SK-MEL-5 (cell line): ENCODE measurements around the gene SLC44A2. TPM values are rescaled to one million over a fixed set of nuclear protein-coding genes. Genes with fewer than 3 reads are reported as not detected.
"Not testable (repeated sequence)": the region's sequence is repeated elsewhere in the genome, so short reads cannot be mapped to it uniquely, and the experiment has no call there.

Experiments used
- DNase-seq: peaks from one replicate; pipeline ENCODE4 v3.0.0-alpha.2; 2016; ENCODE audit warnings: low read depth, low spot score
- in situ Hi-C: cut with HindIII; loops from 2 replicates; pipeline ENCODE4 v1.10.0; 2016; ENCODE audit warnings: low sequenced_read_pairs, high pct_unique_total_duplicates, low pct_unique_long_range_greater_than_20kb
- total RNA-seq: library from RNA; depleted of rRNA; stranded (reverse); fragments of >200 nt; shearing (Covaris generic); gene quantifications from 2 replicates; pipeline ENCODE4 v1.2.3, GENCODE V29; 2014

Gene SLC44A2
- total RNA-seq, 1 experiment from 2014 or later, result 3.1 TPM

GRCh38 chr19:10667867-10668266 lies 42.5 kb downstream of the SLC44A2 start:
- no peak for DNase-seq
- in situ Hi-C loops, result no loop called here

DNA sequence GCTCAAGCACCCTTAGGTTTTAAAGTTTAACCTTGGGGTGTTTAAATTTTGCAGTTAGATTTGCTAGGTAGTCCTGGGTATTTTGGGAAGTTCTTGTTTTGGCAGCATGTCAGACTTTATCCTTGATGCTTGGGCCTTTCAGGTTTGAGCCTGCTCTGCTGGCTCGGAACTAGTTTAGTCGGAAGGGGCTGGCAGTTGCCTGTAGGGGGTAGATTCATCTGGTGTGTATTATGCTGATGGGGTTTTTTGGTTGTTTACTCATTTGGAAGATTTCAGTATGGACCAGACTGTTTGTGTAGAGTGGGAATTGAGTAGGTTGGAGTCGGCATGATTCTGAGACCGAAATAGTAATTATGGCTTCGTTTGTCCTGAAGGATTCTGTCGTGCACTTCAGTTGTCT lies 43.9 kb downstream of the SLC44A2 start:
- in situ Hi-C loops, result no loop called here
- DNase-seq, result no peak

GRCh38 chr19:10670182-10670581 lies 44.8 kb downstream of the SLC44A2 start:
- DNase-seq, result no peak
- in situ Hi-C loops, result no loop called here

GRCh38 chr19:10670876-10671804 lies 45.8 kb downstream of the SLC44A2 start:
- in situ Hi-C loops, result no loop called here
- DNase-seq, result no peak

DNA sequence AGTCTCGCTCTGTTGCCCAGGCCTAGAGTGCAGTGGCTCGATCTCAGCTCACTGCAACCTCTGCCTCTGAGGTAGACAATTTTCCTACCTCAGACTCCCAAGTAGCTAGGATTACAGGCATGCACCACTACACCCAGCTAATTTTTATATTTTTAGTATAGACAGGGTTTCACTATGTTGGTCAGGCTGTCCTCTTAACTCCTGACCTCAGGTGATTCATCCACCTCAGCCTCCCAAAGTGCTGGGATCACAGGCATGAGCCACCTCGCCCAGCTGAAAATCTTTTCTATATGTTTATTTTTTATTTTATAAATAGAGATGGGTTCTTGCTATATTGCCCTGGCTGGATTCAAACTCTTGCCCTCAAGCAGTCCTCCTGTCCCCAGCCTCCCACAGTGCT lies 46.6 kb downstream of the SLC44A2 start:
- DNase-seq, in situ Hi-C loops: not testable (repeated sequence)

DNA sequence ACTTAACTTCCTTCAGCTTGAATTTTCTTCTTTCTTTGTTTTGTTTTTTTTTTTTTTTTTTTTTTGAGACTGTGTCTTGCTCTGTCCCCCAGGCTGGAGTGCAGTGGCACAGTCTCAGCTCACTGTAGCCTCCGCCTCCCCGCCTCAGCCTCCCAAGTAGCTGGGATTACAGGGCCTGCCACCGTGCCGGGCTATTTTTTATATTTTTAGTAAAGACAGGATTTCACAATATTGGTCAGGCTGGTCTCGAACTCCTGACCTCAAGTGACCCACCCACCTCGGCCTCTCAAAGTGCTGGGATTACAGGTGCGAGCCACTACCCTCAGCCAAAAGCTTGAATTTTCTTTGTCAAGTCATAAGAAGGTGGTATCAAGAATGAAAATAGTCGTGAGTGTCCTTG lies 49.9 kb downstream of the SLC44A2 start:
- in situ Hi-C loops, DNase-seq: not testable (repeated sequence)

DNA sequence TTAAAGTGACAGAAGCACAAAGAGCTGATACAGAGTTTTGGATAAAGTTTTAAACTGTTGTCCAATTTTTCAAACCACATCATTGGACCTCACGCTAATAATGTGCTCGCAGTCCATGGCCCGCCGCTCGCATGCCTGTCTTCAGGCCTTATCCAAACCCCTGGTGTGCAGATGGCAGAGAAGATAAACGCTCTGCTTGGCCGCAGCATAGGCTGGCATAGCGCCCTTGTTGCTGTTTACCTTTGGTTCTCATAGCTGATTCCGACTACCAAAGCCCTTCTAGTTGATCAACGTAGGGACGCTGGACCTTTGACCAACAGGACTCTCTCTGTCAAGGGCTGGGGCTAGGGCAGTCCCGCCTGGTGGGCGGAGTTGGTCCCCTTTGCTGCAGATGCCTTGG lies 52.4 kb downstream of the SLC44A2 start:
- DNase-seq, result no peak
- in situ Hi-C loops, result no loop called here

GRCh38 chr19:10678813-10679212 lies 53.5 kb downstream of the SLC44A2 start:
- in situ Hi-C loops, result no loop called here
- no peak for DNase-seq

- in situ Hi-C loops, result no loop called here
- no peak for DNase-seq
These were observed 54.4 kb downstream of the SLC44A2 start for GRCh38 chr19:10679743-10680142.

DNA sequence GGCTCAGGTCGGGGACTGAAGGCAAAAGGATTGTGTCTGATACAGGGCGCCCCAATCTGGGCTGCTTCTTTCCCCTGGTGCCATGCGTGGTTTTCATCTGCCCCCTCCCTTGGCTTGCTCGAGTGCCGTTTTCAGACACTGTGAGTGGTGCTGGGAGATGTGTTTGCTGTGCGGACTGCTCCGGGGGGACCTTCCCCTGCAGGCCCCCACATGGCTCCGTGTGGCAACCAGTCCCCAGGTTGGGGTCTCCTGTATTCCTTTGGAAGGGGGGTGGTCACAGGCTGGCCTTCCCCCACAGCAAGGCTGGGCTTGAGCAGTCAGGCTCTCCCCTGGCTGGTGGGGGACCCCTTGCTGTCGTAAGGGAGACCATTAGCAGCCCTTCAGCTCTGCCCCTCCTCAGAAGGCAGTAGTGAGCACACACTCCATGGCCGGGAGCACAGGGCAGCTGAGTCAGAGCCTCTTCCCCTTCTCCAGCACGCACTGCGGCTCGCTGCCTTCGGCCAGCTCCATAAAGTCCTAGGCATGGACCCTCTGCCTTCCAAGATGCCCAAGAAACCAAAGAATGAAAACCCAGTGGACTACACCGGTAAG lies 55.3 kb downstream of the SLC44A2 start:
- DNase-seq, result no peak
- in situ Hi-C loops, result no loop called here

GRCh38 chr19:10681658-10682057 lies 56.3 kb downstream of the SLC44A2 start:
- no peak for DNase-seq
- in situ Hi-C loops, result no loop called here

- DNase-seq, result no peak
- in situ Hi-C loops, result no loop called here
These were observed 57.2 kb downstream of the SLC44A2 start for GRCh38 chr19:10682397-10683063.

- DNase-seq, result no peak
- in situ Hi-C loops, result no loop called here
These were observed 57.7 kb downstream of the SLC44A2 start for GRCh38 chr19:10683064-10683426.

- in situ Hi-C loops, result no loop called here
- DNase-seq, result no peak
These were observed 58.2 kb downstream of the SLC44A2 start for GRCh38 chr19:10683582-10683981.

GRCh38 chr19:10685210-10685609 lies 59.9 kb downstream of the SLC44A2 start:
- DNase-seq, result no peak
- in situ Hi-C loops, result no loop called here

GRCh38 chr19:10686193-10686592 lies 60.8 kb downstream of the SLC44A2 start:
- no peak for DNase-seq
- in situ Hi-C loops, result no loop called here

DNA sequence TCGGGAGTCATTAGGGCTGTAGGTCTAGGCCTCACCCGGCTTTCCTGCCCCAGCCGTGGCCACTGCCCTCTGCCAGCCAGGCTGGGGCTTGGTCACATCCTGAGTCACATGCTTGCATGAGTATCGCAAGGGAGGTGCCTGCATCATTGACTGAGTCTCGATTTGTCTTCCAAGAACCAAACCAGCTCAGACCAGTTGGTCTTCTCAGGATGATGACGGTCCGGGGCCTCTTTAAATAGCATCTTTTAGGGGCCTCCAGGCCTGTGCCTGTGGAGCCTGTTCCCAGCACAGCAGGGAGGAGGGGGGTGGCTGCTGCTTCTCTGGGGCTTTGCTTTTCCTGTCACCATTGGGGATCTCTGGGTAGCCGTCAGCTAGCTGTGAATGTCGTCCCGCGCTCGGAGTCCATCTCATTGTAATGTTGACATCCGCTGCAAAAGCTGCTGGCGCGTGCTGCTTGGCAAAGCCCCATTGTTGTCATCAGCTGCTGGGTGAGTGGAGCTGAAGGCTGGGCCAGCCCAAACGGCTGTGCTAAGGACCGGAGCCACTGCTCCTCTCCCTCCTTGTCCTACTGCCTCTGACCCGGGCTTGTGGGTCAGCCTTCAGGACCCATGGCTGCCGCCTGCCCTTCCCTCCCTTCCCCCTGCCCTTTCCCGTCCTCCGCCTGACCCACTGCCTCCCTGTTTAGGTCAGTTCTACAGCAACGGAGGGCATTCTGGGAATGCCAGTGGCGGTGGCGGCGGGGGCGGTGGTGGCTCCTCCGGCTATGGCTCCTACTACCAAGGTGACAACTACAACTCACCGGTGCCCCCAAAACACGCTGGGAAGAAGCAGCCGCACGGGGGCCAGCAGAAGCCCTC lies 61.5 kb downstream of the SLC44A2 start:
- no peak for DNase-seq
- in situ Hi-C loops, result no loop called here
